Activated CD8-positive, alpha-beta memory T cell treated with anti-CD3 and anti-CD28 coated beads for 24 hours (primary cell): ENCODE results near the gene LRRC25.
"Not testable (repeated sequence)": the region's sequence is repeated elsewhere in the genome, so short reads cannot be mapped to it uniquely, and the experiment has no call there.

ENCODE experiments used
- DNase-seq: peaks from one replicate; pipeline ENCODE4 v3.0.0-alpha.2; 2020

LRRC25 gene

DNA sequence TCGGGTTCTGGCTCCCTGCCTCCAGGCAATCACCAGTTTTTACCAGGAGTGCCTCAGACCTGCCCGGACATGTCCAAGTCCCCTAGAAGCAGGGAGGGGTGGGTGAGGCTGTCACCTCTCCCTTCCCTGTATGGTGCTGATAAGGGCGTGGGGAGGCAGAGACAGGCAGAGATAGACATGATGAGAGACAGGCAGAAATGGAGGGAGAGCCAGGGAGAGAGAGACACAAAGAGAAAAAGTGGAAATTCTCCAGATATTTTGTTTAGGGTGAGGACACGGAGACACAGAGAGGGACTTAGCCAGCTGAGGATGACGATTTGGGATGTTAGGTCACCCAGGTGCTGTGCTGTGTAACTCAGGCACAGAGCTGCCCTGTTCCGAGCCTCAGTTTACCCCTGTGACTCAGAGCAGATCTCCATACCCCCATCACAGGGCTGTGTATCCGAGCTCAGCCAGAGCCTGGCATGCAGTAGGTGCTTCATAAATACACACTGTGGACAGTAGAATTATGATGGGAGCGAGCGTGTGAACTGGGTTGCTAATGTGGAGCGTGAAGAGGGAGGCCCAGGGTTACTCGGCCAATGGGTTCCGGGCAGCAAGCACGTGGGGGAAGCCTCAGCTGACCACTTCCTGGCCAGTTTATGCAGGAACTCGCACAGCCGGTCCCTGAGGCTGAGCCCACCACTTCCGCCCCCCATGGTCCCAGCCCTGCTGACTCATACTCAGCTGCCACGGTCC lies 23.4 kb downstream of the LRRC25 start:
- DNase-seq: peak; percentile 77

DNA sequence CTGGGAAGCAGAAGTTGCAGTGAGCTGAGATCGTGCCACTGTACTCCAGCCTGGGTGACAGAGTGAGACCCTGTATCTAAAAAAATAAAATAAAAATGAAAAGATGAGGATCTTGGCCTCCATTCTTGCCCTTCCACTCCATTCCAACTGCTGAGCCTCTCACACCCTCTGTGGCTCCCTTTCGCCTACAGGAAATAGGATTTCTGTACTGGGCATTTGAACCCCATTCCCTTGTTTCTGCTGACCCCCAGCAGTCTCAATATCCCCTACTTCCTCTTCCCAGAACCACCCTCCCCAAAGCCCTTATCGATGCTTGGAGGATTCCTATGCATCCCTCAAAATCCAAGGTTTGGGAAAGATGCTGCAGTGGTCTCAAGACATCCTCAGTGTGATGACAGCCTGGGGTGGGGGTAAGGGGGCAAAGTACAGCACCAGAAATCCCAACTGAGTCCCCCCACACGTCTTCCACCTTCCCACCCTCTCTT lies 24.0 kb downstream of the LRRC25 start:
- no peak for DNase-seq

DNA sequence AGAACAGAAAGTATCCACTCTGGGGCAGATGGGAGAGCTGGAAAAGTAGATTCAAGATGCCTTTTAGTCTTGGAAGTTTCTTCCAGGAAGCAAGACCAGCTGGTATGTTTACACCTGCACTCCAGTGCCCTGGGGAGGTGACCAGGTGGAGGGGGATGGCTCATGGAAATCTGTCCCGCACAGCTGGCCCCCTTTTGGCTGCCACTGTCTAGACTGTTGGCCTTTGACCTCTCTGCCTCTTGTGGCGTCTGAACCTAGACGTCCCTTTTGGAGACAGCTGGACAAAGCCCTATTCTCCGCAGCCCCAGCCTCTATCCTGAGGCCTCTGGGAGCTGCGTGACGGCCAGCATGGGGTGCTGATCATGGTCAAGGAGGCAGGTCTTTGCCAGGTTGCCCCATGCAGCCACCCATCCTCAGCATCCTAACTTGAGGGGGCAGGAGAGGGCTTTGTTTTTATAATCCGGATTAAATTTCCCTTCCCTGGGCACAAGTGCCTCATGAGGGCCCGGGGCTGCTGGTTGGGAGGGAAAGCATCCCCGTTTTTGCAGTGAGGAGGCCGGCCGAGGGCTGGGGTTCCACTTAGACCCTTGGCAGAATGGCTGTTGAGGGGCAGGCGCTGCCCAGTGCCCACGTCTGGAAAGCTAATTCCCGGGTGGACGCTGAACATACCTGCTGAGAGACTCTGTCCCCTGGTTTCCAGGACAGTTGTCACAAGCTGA lies 28.8 kb downstream of the LRRC25 start:
- no peak for DNase-seq

DNA sequence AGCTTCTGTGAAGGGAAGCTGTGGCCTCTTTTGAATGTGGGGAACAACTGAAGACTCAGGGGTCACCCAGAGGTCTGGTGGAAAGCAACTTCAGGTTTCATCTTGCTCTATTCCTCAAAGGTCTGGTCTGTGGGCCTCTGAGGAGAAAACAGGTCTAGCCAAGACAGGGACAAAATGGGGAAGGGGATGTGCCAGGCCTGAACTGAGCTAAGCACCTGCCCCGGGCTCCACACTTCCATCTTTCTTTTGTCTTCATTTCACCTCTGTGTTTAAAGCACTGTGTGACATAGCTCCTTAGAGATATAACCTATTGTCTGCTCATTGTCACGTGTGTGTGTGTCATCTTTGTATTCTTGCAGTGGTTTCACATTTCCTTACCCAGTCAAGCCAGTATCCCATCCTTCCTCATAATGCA lies 31.4 kb downstream of the LRRC25 start:
- DNase-seq: no peak

DNA sequence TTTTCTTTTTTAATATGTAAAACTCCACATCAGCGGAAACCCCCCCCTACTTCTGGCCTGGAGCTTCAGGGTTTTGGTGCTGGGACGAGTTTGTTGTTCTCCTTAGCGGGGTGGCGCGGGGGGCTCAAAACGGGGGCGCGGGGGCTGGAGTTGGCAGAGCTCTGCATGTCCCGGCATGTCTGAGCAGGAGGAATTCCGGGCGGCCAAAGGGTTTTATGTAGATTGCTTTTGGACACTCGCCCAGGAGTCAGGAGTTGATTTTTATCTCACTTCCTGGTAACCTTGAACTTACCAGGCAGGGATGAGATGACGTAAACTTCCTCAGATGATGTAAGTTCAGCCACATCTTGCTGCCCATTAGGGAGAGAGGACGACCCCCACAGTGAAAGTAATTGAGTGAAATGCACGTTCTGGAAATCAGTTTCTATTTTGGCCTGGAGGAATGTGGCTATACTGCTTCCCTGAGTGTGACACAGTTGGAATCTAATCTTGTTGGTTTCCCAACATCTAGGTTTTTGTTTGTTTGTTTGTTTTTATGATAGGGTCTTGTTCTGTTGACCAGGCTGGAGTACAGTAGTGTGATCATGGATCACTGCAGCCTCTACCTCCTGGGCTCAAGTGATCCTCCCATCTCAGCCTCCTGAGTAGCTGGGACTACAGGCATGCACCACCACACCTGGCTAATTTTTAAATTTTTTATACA lies 32.4 kb downstream of the LRRC25 start:
- DNase-seq: no peak

DNA sequence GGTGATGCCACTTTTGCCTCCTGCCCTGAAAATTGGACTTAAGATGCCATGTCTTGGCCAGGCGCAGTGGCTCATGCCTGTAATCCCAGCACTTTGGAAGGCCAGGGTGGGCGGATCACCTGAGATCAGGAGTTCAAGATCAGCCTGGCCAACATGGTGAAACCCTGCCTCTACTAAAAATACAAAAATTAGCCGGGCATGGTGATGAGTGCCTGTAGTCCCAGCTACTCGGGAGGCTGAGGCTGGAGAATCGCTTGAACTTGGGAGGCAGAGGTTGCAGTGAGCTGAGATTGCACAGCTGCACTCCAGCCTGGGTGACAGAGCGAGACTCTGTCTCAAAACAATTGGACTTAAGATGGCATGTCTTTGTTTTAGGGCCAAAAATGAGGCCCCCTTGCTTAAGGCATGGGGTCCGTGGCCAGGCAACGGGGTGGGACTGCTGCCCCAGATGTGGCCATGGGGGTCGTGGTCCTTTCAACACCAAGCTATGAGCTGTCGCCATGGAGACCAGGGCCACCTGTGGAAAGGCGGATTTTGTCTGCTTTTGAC lies 33.1 kb downstream of the LRRC25 start:
- not testable (repeated sequence) for DNase-seq

DNA sequence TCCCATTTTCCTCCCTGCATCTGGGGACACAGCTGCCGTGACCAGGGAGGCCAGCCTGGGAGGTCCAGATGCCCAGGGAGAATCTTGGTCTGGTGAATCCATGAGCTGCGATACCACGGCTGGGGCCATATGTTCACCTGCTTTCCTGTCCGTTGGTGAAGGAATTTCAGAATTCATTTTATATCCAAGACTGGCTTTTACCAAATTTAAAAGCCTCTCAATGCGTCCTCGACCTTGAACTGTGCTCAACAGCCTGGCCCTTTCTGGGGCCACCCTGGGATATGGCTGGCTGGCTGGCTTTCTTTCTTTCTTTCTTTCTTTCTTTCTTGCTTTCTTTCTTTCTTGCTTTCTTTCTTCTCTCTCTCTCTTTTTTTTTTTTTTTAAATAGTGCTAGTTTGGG lies 33.6 kb downstream of the LRRC25 start:
- no peak for DNase-seq

DNA sequence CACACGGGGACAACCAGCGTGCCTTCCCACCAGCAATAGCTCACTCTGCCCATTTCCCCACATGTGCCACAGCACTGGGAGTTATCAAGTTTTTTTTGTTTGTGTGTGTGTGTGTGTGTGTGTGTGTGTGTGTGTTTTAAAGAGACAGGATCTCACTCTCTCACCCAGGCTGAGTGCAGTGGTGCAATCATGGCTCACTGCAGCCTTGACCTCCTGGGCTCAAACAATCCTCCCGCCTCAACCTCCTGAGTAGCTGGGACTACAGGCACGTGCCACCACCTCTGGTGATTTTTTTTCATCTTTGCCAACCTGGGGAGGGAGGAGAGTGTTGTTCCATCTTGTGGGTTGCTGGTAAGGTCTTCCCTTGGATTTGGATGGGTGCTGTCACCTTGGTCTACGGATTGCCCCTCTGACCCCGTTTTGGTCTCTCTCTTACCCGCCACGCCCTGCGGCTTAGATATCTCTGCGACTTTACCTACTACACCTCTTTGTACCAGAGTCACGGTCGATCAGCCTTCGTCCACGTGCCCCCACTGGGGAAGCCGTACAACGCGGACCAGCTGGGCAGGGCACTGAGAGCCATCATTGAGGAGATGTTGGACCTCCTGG lies 34.4 kb downstream of the LRRC25 start:
- no peak for DNase-seq

DNA sequence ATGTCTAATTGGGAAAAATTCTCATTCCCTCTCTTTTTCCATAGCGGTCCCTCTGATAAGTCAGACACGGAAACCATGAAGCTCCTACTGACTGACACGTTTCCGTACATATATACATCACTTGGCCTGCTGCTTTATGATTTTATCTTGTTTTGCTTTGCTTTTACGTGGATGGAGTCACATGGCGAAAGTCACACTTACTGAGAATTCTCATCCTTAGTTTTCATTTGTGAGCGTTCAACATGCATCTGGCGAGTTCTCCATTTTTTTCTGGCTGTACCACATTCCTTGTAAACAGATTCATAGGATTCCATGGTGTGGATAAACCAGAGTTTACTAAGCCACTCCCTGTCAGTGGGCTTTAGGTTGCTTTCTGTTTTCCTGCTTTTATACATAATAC lies 35.8 kb downstream of the LRRC25 start:
- DNase-seq: no peak

DNA sequence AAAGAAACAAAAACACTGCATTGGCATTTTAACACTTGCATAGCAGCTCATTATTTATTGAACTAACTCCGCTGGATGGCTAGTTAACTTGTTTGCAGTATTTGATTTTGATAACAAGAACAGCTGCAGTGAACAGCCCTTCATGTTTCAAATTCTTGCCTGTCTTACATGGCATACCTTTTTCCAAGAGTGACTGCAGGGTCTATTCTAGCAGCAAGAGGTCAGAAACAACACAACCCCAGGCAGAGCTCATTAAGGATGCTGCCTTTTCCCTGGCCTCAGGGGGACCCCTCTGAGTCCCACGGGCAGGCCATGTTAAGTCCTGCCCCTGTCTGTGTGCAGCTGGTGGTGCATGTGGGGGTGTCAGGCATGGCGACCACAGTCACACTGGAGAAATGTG lies 40.4 kb downstream of the LRRC25 start:
- DNase-seq: no peak

DNA sequence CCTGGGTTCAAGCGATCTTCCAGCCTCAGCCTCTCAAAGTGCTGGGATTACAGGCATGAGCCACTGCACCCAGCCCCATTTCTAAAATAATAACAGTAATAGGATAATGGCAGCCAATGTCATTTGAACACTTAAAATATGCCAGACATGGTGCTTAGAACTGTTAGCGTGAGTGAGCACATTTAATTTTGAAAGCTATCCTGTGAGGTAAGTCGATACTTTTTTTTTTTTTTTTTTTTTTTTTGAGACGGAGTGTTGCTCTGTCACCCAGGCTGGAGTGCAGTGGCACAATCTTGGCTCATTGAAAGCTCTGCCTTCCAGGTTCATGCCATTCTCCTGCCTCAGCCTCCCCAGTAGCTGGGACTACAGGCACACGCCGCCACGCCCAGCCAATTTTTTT lies 42.7 kb downstream of the LRRC25 start:
- DNase-seq: not testable (repeated sequence)

DNA sequence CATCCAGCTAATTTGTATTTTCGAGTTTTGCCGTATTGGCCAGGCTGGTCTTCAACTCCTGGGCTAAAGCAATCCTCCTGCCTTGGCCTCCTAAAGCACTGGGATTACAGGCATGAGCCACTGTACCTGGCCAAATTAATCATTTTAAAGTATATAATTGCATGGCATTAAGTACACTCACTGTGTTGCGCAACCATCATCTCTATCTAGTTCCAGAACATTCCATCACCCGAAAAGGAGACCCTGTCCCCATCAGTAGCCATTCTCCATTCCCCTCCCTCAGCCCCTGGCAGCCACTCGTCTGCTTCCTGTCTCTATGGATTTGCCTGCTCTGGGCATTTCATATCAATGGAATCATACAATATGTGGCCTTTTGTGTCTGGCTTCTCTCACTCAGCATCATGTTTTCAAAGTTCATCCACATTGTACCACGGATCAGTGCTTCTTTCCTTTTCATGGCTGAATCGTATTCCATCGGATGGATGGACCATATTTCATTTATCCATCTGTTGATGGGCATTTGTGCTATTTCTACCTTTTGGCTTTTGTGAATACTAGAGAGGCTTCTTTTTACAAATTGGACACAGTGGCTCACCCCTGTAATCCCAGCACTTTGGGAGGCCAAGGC lies 43.9 kb downstream of the LRRC25 start:
- no peak for DNase-seq

DNA sequence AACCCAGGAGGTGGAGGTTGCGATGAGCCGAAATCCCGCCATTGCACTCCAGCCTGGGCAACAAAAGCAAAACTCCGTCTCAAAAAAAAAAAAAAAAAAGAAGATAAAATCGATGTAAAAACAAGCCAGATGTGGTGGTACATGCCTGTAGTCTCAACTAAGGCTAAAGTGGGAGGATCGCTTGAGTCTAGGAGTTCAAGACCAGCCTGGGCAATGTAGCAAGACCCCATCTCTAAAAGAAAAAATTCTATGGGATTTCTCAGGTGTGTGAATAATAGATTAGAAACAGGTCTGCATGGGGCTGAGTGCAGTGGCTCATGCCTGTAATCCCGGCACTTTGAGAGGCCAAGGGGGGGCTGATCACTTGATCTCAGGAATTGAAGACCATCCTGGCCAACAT lies 45.9 kb downstream of the LRRC25 start:
- no peak for DNase-seq

DNA sequence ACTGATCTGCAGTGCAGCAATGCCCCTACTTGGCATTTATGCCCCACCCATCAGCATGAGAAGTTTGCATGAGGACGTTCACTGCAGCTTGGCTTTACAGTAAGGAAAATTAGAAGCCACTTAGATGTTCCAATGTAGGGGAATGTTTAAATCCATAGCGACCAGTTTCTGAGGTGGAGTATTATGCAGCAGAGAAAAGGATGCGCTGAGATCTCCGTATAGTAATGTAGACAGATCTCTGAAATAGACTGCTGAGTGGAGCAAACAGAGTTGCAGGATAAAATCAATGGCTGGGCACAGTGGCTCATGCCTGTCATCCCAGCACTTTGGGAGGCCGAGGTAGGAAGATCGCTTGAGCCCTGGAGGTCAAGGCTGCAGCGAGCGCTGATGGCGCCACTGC lies 46.9 kb downstream of the LRRC25 start:
- DNase-seq: no peak

DNA sequence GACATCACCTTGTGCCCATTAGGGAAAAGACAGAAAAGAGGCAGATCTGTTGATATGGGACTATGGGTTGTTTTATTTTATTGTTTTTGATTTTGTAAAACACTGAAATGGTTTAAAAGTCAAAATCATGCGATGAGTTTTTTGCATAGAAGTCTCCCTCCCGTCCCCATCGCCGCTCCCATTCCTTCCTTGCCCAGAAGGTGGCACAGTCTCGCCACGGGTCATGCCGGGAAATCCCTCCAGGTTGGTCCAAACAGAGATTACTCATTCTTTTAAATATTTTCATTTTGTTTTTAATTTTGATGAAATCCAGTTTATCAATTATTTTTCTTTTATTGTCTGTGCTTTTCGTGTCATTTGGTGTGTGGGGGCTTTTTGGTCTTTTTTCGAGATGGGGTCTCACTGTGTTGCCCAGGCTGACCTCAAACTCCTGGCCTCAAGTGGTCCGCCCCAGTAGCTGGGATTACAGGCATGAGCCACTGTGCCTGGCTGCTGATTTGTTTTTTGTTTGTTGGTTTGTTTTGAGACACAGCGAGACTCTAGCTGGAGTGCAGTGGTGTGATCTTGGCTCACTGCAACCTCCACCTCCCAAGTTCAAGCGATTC lies 47.8 kb downstream of the LRRC25 start:
- no peak for DNase-seq

DNA sequence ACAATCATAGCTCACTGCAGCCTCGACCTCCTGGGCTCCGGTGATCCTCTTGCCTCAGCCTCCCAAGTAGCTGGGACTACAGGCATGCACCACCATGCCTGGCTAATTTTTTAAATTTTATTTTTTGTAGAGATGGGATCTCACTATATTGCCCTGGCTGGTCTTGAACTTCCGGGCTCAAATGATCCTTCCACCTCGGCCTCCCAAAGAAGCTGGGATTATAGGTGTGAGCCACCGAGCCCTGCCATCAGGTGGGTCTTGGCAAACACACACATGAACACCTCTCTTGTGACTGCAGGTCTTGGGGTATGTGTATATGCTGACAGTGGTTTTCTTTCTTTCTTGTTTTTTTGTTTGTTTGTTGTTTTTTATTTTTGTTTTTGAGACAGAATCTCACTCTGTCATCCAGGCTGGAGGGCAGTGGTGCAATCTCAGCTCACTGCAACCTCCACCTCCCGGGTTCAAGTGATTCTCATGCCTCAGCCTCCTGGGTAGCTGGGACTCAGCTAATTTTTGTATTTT lies 48.5 kb downstream of the LRRC25 start:
- DNase-seq: not testable (repeated sequence)

DNA sequence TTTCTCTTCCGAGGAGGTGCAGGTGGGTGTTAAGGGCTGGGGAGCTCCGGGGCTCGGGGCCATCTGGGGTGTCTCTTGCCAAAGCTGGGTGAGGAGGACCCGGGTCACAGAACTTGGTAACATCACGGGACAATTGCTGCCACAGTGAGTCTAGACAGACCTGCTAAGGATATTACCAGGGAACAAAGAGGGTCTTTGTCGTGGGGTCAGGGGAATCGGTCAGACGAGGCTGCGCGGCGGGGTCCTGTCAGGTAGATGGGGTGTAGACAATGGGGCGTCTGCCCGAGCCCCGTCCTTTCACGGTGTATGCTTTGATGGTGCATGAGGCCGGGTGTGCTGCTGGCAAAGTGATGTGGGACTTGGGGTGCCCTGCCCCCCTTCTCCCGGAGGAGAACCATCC lies 49.3 kb downstream of the LRRC25 start:
- no peak for DNase-seq

DNA sequence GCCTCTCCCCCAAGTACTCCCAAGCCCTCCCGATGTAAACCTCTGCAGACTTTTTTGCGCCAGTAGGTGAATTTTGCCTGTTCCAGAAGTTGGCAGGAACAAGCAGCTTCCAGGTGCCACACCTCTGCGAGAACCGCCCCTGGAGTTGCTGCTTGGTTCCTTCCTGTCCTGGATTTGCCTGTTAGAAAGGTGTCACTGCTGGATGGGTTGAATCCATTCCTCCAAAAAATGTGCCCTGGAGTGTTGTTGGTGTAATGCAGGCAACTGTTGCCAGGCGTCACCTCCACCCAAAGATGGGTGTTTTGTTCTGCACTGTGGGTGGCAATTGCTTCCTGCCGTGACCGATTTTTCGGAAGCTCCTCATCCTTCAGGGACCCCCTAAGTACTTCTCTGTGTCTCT lies 51.3 kb downstream of the LRRC25 start:
- no peak for DNase-seq

DNA sequence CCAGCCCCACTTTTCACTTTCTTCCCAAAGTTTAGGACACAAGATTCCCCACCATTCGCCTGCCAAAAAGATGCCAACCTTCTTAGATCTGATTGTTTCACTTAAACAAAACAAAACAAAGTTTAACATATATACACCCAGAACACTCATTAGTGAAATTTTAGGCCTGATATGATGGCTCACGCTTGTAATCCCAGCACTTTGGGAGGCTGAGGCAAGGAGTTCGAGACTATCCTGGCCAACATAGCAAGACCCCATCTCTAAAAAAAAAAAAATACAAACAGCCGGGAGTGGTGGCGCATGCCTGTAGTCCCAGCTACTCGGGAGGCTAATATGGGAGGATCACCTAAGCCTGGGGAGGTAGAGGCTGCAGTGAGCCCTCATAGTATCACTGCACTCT lies 52.1 kb downstream of the LRRC25 start:
- DNase-seq: no peak

DNA sequence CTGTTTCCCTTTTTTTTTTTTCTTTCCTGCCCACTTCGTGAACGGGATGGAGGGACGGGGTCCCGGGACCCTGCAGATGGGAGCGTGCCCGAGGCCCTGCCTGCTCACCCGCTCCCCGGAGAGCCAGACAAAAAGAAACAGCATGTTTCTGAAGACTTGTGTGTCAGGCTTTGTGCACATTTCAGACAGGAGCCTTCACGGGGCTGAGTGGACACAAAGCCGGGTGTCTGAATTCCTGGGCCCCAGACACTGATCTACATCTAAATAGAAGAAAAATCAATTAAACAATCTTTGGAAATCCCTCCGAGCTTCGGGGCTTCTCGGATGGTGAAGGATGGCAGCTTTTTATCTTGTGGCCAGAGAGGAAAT lies 52.9 kb downstream of the LRRC25 start:
- no peak for DNase-seq

DNA sequence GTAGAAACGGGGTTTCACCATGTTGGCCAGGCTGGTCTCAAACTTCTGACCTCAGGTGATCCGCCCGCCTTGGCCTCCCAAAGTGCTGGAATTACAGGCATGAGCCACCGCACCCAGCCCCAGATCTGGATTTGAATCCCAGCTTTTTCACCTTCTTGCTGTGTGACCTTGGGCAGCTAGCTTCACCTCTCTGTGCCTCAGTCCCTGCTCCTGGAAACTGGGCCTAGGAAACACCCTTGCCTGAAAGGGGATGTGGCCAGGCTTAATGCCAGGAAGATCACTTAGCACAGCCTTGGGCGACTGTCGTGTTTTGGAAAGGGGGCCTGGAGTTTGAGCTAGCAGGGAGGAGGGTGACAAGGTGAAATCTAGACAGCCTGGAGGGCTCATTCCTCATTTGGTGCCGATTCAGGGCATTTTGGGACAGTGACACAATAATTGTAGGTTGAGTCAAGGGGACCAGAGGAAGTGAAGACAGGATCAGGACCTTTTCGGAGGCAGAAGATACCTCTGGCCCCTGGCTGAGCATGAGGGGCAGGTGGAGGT lies 55.3 kb downstream of the LRRC25 start:
- no peak for DNase-seq
